Breast epithelium (tissue), 4 donors: Measurements from ENCODE around the gene KRTAP5-3. TPM values are rescaled to one million over a fixed set of nuclear protein-coding genes. Genes with fewer than 3 reads are reported as not detected.
A peak's percentile ranks its signal among the peaks of the same experiment; 100 is the strongest.

Experiments
- DNase-seq, 2 donors: peaks; one replicate each; pipeline ENCODE4 v3.0.0-alpha.2; 2019; ENCODE audit warnings: low spot score in 2 of 2
- H3K27ac ChIP-seq, 2 donors: fragments of 200-600 bp; sonication (generic) in 1 of 2; one replicate each; pipeline ENCODE4 v1.5.1; 2016 to 2019; ENCODE audit warnings: mild to moderate bottlenecking in 1 of 2
- H3K27me3 ChIP-seq, 2 donors: fragments of 200-600 bp; sonication (generic) in 1 of 2; one replicate each; pipeline versions ENCODE4 v1.5.1 to v1.6.0; 2017 to 2019; ENCODE audit warnings: control low read depth in 1 of 2, mild to moderate bottlenecking in 1 of 2
- H3K36me3 ChIP-seq: fragments of 200-600 bp; one replicate; pipeline ENCODE4 v1.5.1; 2019
- H3K4me1 ChIP-seq, 2 donors: fragments of 200-600 bp; sonication (generic); one replicate each; pipeline ENCODE4 v1.5.1; 2016 to 2019; ENCODE audit warnings: control low read depth in 1 of 2
- H3K4me3 ChIP-seq, 3 donors: fragments of 200-600 bp; sonication (generic); 1 replicate in 2 of 3; 2 replicates in 1 of 3; pipeline ENCODE4 v1.5.1; 2016 to 2019; ENCODE audit warnings: mild to moderate bottlenecking in 3 of 3, moderate library complexity in 2 of 3
- H3K9me3 ChIP-seq, 2 donors: fragments of 200-600 bp; sonication (generic) in 1 of 2; one replicate each; pipeline ENCODE4 v1.5.1; 2016 to 2019; ENCODE audit warnings: control low read depth in 1 of 2
- POLR2A ChIP-seq: fragments of 450-650 bp; IDR thresholded peaks from one replicate; pipeline ENCODE4 v1.6.1; 2016; ENCODE audit warnings: antibody characterized with exemption, mild to moderate bottlenecking, moderate library complexity
- POLR2AphosphoS5 ChIP-seq, 3 donors: sonication (generic); formaldehyde crosslinking; IDR thresholded peaks; one replicate each; pipeline ENCODE4 v1.6.1; 2017; ENCODE audit warnings: antibody characterized with exemption in 3 of 3
- intact Hi-C: fragments of 100-400 bp; cut with DNase I; formaldehyde crosslinking; loops from one replicate; pipeline ENCODE4 v1.15.1; 2023; ENCODE audit warnings: low total_unique reads
- total RNA-seq, 3 donors: library from RNA; depleted of rRNA; stranded (reverse); fragments of >200 nt; gene quantifications; one replicate each; pipeline ENCODE4 v1.1.0, GENCODE V29; 2016
- TF ChIP-seq, protein P1 (sequence below), 3 donors: fragments of 450-650 bp; IDR thresholded peaks; one replicate each; pipeline ENCODE4 v1.5.1; 2016 to 2017; ENCODE audit warnings: antibody characterized with exemption in 3 of 3, mild to moderate bottlenecking in 3 of 3, moderate library complexity in 3 of 3

The KRTAP5-3 gene
- total RNA-seq, 3 donors from 2014 or later: not detected

DNA sequence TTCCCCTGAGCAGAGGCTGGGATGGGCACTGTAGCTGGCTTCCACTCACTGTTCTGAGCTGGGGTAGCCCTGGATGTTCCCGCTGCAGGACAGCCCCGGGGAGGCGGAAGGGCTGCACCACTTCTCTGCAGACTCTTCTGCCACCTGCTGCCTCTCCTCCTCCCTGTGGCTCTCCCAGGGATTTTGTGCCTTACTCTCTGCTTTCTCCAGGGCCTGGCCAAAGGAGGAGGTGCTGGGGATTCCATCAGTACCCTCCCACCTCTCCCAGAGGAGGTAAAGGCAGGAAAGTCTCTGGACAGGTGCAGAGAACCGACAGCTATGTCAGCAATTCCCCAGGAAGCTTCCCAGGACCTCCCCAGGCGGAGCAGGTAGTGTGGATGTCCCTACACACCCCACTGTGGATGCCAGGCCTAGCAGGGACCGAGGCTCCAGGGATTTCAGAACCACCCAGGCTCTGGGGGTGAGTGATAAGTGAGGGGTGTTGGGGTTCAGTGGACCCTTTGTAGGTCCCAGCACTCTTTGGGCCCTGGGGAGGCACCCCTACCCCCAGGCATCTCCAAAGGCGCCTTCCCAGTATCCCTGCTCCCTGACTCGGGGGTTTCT, 47.5 kb downstream of the KRTAP5-3 start:
- H3K36me3 ChIP-seq: no peaks in the 10 kb centered on the region
- H3K27ac ChIP-seq: peak overlapping the region in 1 of 2 donors; percentile 90
- no peaks in the 10 kb centered on the region for H3K9me3 ChIP-seq
- H3K27me3 ChIP-seq: no peaks in the 10 kb centered on the region
- H3K4me3 ChIP-seq: no peak overlapping the region
- H3K4me1 ChIP-seq: peaks cover 9 to 14% of the 10 kb centered on the region in 2 donors
- intact Hi-C loops: no loop called here
- DNase-seq: no peak
- TF ChIP-seq POLR2AphosphoS5 (IDR thresholded peaks at IDR 0.05) (no peak), POLR2A (no peak)
- TF ChIP-seq, protein P1, sequence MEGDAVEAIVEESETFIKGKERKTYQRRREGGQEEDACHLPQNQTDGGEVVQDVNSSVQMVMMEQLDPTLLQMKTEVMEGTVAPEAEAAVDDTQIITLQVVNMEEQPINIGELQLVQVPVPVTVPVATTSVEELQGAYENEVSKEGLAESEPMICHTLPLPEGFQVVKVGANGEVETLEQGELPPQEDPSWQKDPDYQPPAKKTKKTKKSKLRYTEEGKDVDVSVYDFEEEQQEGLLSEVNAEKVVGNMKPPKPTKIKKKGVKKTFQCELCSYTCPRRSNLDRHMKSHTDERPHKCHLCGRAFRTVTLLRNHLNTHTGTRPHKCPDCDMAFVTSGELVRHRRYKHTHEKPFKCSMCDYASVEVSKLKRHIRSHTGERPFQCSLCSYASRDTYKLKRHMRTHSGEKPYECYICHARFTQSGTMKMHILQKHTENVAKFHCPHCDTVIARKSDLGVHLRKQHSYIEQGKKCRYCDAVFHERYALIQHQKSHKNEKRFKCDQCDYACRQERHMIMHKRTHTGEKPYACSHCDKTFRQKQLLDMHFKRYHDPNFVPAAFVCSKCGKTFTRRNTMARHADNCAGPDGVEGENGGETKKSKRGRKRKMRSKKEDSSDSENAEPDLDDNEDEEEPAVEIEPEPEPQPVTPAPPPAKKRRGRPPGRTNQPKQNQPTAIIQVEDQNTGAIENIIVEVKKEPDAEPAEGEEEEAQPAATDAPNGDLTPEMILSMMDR (IDR thresholded peaks at IDR 0.05): no peak

DNA sequence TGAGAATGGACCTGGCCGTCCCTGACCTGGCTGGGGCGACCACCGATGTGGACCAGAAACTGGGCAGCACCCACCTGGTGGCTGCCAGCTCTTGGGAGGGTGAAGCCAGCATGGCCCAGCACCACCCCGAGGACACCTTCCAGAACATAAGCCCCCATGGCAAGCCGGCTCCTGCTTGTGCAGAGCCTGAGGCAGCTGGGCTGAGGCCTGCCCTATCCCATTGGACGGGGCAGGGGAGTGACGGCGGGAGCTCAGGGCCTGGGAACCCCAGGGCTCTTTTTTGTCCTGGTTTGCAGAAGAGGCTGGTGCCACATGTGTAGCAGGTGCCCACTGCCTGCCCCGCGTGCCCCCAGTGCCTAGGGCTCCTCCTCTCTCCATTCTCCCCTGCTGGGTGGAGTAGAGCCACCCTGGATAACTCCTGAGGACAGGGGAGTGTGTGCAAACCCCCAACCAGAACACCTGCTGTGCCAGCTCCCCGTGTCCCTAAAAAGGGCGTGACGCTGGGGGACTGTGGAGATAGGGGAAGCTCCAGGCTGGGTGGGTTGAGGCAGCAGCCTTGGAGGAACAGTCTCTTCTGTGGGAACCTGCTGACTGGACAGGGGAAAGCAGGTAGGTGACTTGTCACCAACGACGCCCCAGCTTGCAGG, 48.1 kb downstream of the KRTAP5-3 start:
- no peaks in the 10 kb centered on the region for H3K27me3 ChIP-seq
- no peaks in the 10 kb centered on the region for H3K9me3 ChIP-seq
- no peaks in the 10 kb centered on the region for H3K36me3 ChIP-seq
- TF ChIP-seq POLR2A (no peak), POLR2AphosphoS5 (IDR thresholded peaks at IDR 0.05) (no peak)
- TF ChIP-seq, protein P1 (IDR thresholded peaks at IDR 0.05): no peak
- H3K27ac ChIP-seq: peak overlapping the region; percentile 90 to 92
- no peak overlapping the region for H3K4me3 ChIP-seq
- intact Hi-C loops: no loop called here
- H3K4me1 ChIP-seq: peaks cover 9 to 14% of the 10 kb centered on the region in 2 donors
- DNase-seq: no peak

DNA sequence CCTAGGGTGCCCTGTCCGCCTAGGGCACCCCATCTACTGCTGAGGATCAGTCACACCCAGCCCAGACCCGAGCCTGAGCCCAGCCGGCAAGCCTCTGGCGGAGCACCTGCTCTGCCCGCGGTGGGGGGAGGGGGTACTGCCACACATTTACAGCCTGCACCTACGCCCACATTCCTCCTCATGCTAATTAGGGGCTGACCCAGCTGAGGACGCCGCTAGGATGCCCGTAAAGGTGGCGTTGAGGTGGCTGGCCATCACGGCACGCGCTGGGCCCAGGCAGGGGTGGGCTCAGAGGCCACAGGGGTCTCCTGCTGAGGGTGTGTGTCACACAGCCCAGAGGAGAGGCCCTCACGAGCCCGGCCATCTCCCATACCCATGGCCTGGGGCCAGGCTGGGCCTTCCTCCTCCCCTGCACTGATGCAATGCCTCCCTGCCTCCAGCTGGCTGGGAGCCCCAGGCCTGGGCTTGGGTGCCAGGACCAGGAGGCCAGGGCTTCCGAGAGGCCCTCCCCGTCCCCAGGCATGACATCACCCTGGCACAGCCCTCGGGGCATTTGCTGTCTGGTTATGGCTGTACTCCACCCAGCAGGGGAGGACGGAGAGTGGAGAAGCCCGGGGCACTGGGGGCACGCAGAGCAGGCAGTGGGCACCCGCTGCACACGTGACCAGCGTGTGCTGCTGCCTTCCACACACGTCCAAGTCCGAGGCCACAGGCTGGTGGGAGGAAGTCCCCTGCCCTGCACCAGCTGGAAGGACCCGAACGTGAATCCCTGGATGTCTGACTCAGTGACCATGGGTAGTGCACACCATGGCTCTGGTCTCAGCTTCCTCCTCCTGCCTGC, 48.9 kb downstream of the KRTAP5-3 start:
- peak; percentile 78 to 92 for DNase-seq
- Histone ChIP-seq H3K27ac (peak overlapping the region; percentile 90 to 92), H3K4me3 (peak overlapping the region in 1 of 3 donors; percentile 43), H3K9me3 (no peaks in the 10 kb centered on the region), H3K27me3 (no peaks in the 10 kb centered on the region), H3K36me3 (no peaks in the 10 kb centered on the region), H3K4me1 (peaks cover 9 to 14% of the 10 kb centered on the region in 2 donors)
- intact Hi-C loops: no loop called here
- TF ChIP-seq, protein P1 (IDR thresholded peaks at IDR 0.05): peak in 1 of 3 donors; percentile 15
- peak in 2 of 3 donors; percentile 55 to 70 for TF ChIP-seq POLR2AphosphoS5 (IDR thresholded peaks at IDR 0.05)
- no peak for TF ChIP-seq POLR2A

DNA sequence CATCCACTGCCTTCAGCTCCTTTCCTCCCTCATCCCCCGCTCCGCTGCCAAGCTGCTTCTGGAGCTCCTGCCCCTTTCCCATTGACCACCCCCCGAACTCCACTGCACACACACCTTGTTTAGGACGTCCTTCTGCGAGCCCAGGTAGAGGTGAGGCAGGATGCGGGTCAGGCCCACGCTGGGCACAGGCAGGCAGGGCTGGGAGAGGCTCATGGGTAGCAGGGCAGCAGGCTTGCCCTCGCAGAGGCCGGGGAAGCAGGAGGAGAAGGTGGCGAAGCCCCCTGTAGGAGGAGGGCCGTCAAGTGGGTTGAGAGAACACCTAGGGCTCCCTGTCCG, 49.5 kb downstream of the KRTAP5-3 start:
- intact Hi-C loops: no loop called here
- Histone ChIP-seq H3K4me1 (peaks cover 9 to 14% of the 10 kb centered on the region in 2 donors), H3K36me3 (no peaks in the 10 kb centered on the region), H3K27ac (peak overlapping the region; percentile 90 to 92), H3K27me3 (no peaks in the 10 kb centered on the region), H3K4me3 (peak overlapping the region in 2 of 3 donors; percentile 21 to 43), H3K9me3 (no peaks in the 10 kb centered on the region)
- DNase-seq: no peak
- no peak for TF ChIP-seq POLR2A
- TF ChIP-seq, protein P1 (IDR thresholded peaks at IDR 0.05): no peak
